Smooth muscle cell (in vitro differentiated cells): ENCODE results near the gene PKDREJ. TPM values are rescaled to one million over a fixed set of nuclear protein-coding genes. Genes with fewer than 3 reads are reported as not detected.

Source experiments
- DNase-seq: peaks from one replicate; lab custom pipeline; 2025; ENCODE audit not compliant: unreplicated experiment; lab: John Stamatoyannopoulos, UW
- H2AFZ ChIP-seq: fragments of 200-600 bp; sonication (generic); 2 replicates; pipeline ENCODE4 v1.6.0; 2016; ENCODE audit warnings: antibody characterized with exemption, low read depth, mild to moderate bottlenecking
- H3F3A ChIP-seq: fragments of 200-600 bp; sonication (generic); 2 replicates; pipeline ENCODE4 v1.6.0; 2017; ENCODE audit warnings: antibody characterized with exemption, low read depth
- H3K27ac ChIP-seq: fragments of 200-600 bp; sonication (generic); 2 replicates; pipeline ENCODE4 v1.5.1; 2016; ENCODE audit warnings: low read depth, mild to moderate bottlenecking
- H3K27me3 ChIP-seq: fragments of 200-600 bp; sonication (generic); 2 replicates; pipeline ENCODE4 v1.6.1; 2016; ENCODE audit warnings: low read depth, mild to moderate bottlenecking
- H3K36me3 ChIP-seq: fragments of 200-600 bp; sonication (generic); 2 replicates; pipeline ENCODE4 v1.5.1; 2016; ENCODE audit warnings: low read depth
- H3K4me1 ChIP-seq: fragments of 200-600 bp; sonication (generic); 2 replicates; pipeline ENCODE4 v1.5.1; 2016; ENCODE audit warnings: low read depth
- H3K4me2 ChIP-seq: fragments of 200-600 bp; sonication (generic); 2 replicates; pipeline ENCODE4 v1.6.0; 2016; ENCODE audit warnings: mild to moderate bottlenecking
- H3K4me3 ChIP-seq: fragments of 200-600 bp; sonication (generic); 2 replicates; pipeline ENCODE4 v1.5.1; 2016; ENCODE audit warnings: mild to moderate bottlenecking
- H3K79me2 ChIP-seq: fragments of 200-600 bp; sonication (generic); 2 replicates; pipeline ENCODE4 v1.6.0; 2016; ENCODE audit warnings: low read depth, mild to moderate bottlenecking
- H3K9ac ChIP-seq: fragments of 200-600 bp; sonication (generic); 2 replicates; pipeline ENCODE4 v1.6.0; 2016; ENCODE audit warnings: low read depth
- H3K9me3 ChIP-seq: fragments of 200-600 bp; sonication (generic); replicated peaks from 2 replicates; pipeline ENCODE4 v1.5.1; 2016; ENCODE audit warnings: low read depth
- H4K20me1 ChIP-seq: fragments of 200-600 bp; sonication (generic); 2 replicates; pipeline ENCODE4 v1.6.0; 2016; ENCODE audit warnings: low read depth
- CTCF ChIP-seq: fragments of 200-600 bp; sonication (generic); IDR thresholded peaks from 2 replicates; pipeline ENCODE4 v1.5.1; 2017; ENCODE audit warnings: borderline replicate concordance, mild to moderate bottlenecking, antibody characterized with exemption; ENCODE audit not compliant: insufficient read depth, poor library complexity, severe bottlenecking
- WGBS: methylation state at CpG from one replicate; pipeline ENCODE4 v1.1.7; 2016; ENCODE audit warnings: low lambda C conversion rate; 5-methylcytosine and 5-hydroxymethylcytosine counted together
- polyA plus RNA-seq: library from polyadenylated mRNA; unstranded; fragments of >200 nt; fragmentation: Nextera tagmentation; extraction: Ambion mirVana; gene quantifications from 2 replicates; pipeline ENCODE4 v1.2.1, GENCODE V29; 2016
- total RNA-seq: library from RNA; depleted of rRNA; stranded (reverse); fragments of >200 nt; gene quantifications from 2 replicates; pipeline ENCODE4 v1.2.3, GENCODE V29; 2014

Gene PKDREJ
- total and polyA plus RNA-seq, 2 experiments from 2014 or later, result 0.05 TPM; not detected in 1

- Histone ChIP-seq H3K79me2 (no peaks in the 10 kb centered on the region), H3K36me3 (peaks cover 8% of the 10 kb centered on the region), H3K4me1 (no peaks in the 10 kb centered on the region), H4K20me1 (no peaks in the 10 kb centered on the region), H3K9me3 (peaks cover 8% of the 10 kb centered on the region), H3K27me3 (no peaks in the 10 kb centered on the region), H3F3A (no peaks in the 10 kb centered on the region), H3K27ac (no peak overlapping the region), H3K4me3 (no peak overlapping the region), H3K4me2 (no peak overlapping the region), H2AFZ (no peak overlapping the region), H3K9ac (no peak overlapping the region)
- no peak for TF ChIP-seq CTCF
- no peak for DNase-seq
- 96% methylated on average over 29 of the region's 29 CpGs for whole genome bisulfite sequencing
Measured at GRCh38 chr22:46214149-46214548, 49.0 kb downstream of the PKDREJ start.

- H3K36me3 ChIP-seq, result peaks cover 8% of the 10 kb centered on the region
Measured at GRCh38 chr22:46213052-46213451, 50.1 kb downstream of the PKDREJ start.

GRCh38 chr22:46212195-46212594 is 50.9 kb downstream of the PKDREJ start:
- 92% methylated on average over 4 of the region's 4 CpGs for WGBS
- H3F3A ChIP-seq, result no peaks in the 10 kb centered on the region
- H4K20me1 ChIP-seq, result no peaks in the 10 kb centered on the region
- TF ChIP-seq CTCF, result no peak
- no peak overlapping the region for H3K4me2 ChIP-seq
- H2AFZ ChIP-seq, result no peak overlapping the region
- H3K27ac ChIP-seq, result no peak overlapping the region
- H3K36me3 ChIP-seq, result peaks cover 8% of the 10 kb centered on the region
- H3K27me3 ChIP-seq, result no peaks in the 10 kb centered on the region
- no peak overlapping the region for H3K9ac ChIP-seq
- H3K79me2 ChIP-seq, result no peaks in the 10 kb centered on the region
- peaks cover 11% of the 10 kb centered on the region for H3K9me3 ChIP-seq
- no peak for DNase-seq
- no peak overlapping the region for H3K4me3 ChIP-seq
- no peaks in the 10 kb centered on the region for H3K4me1 ChIP-seq

More at GRCh38 chr22:46213052-46213451, 50.1 kb downstream of the PKDREJ start:
- H3K79me2 ChIP-seq, result no peaks in the 10 kb centered on the region
- H3F3A ChIP-seq, result no peaks in the 10 kb centered on the region
- no peaks in the 10 kb centered on the region for H3K4me1 ChIP-seq
- no peak overlapping the region for H3K27ac ChIP-seq
- WGBS, result 96% methylated on average over 4 of the region's 4 CpGs
- H3K27me3 ChIP-seq, result no peaks in the 10 kb centered on the region
- H3K4me3 ChIP-seq, result no peak overlapping the region
- H2AFZ ChIP-seq, result no peak overlapping the region
- no peaks in the 10 kb centered on the region for H4K20me1 ChIP-seq
- DNase-seq, result no peak
- no peak overlapping the region for H3K4me2 ChIP-seq
- no peak for TF ChIP-seq CTCF
- H3K9ac ChIP-seq, result no peak overlapping the region
- peaks cover 8% of the 10 kb centered on the region for H3K9me3 ChIP-seq

GRCh38 chr22:46209262-46209661 is 53.9 kb downstream of the PKDREJ start:
- Histone ChIP-seq H3K27ac (no peak overlapping the region), H3K4me3 (no peak overlapping the region)

More at GRCh38 chr22:46209262-46209661, 53.9 kb downstream of the PKDREJ start:
- 97% methylated on average over 1 of the region's 1 CpG for WGBS
- TF ChIP-seq CTCF, result no peak
- Histone ChIP-seq H3K9ac (no peak overlapping the region), H3K79me2 (no peaks in the 10 kb centered on the region), H3K4me1 (no peaks in the 10 kb centered on the region), H2AFZ (no peak overlapping the region), H3K9me3 (peaks cover 11% of the 10 kb centered on the region), H4K20me1 (no peaks in the 10 kb centered on the region), H3K36me3 (peaks cover 13% of the 10 kb centered on the region), H3K4me2 (no peak overlapping the region), H3F3A (no peaks in the 10 kb centered on the region), H3K27me3 (no peaks in the 10 kb centered on the region)
- no peak for DNase-seq

Other genes with a start within 250 kb of the PKDREJ start
- 13.7 and 18.0 TPM in 2 replicates for gene PPARA, start 112.8 kb downstream of the PKDREJ start, total RNA-seq
- 8.8 and 9.2 TPM in 2 replicates for gene PPARA, start 112.8 kb downstream of the PKDREJ start, polyA plus RNA-seq
- gene CDPF1, start 13.1 kb downstream of the PKDREJ start, total RNA-seq, result 8.3 and 9.6 TPM in 2 replicates
- gene CDPF1, start 13.1 kb downstream of the PKDREJ start, polyA plus RNA-seq, result 9.4 and 11.6 TPM in 2 replicates
- gene TTC38, start 4.7 kb upstream of the PKDREJ start, total RNA-seq, result 24.4 and 35.6 TPM in 2 replicates
- 14.2 and 19.6 TPM in 2 replicates for gene TTC38, start 4.7 kb upstream of the PKDREJ start, polyA plus RNA-seq
- 2.7 and 3.6 TPM in 2 replicates for gene GTSE1, start 33.5 kb upstream of the PKDREJ start, total RNA-seq
- gene GTSE1, start 33.5 kb upstream of the PKDREJ start, polyA plus RNA-seq, result 6.8 and 9.3 TPM in 2 replicates
- 15.8 and 17.3 TPM in 2 replicates for gene TRMU, start 72.4 kb upstream of the PKDREJ start, total RNA-seq
- 20.5 and 33.7 TPM in 2 replicates for gene TRMU, start 72.4 kb upstream of the PKDREJ start, polyA plus RNA-seq